SK-N-SH (cell line): ENCODE data around the gene ZBTB34. TPM values are rescaled to one million over a fixed set of nuclear protein-coding genes. Genes with fewer than 3 reads are reported as not detected.

Experiments used
- CTCF ChIA-PET: fragments of 300-600, 350-600 bp; formaldehyde crosslinking; extraction: SDS; loops from one replicate; lab custom pipeline; 2021; lab: Yijun Ruan, JAX
- POLR2A ChIA-PET: fragments of 350-600 bp; sonication (Branson Sonifier 250); formaldehyde crosslinking; extraction: SDS; loops from one replicate; lab custom pipeline; 2020; ENCODE audit warnings: antibody characterized with exemption, inconsistent platforms; lab: Yijun Ruan, JAX
- DNase-seq: peaks from one replicate; pipeline ENCODE4 v3.0.0; 2012
- H2AFZ ChIP-seq: fragments of 200-600 bp; sonication (generic); 2 replicates; pipeline ENCODE4 v1.8.1; 2016; ENCODE audit warnings: antibody characterized with exemption, mild to moderate bottlenecking, low read depth
- H3F3A ChIP-seq: fragments of 200-600 bp; sonication (generic); replicated peaks from 2 replicates; pipeline ENCODE3; 2016; ENCODE audit warnings: antibody characterized with exemption, mild to moderate bottlenecking; ENCODE audit not compliant: insufficient read depth
- H3K27ac ChIP-seq, 2 experiments: fragments of 200-500 bp in 1 of 2; fragments of 200-600 bp in 1 of 2; sonication (Bioruptor generic) in 1 of 2; sonication (generic), shearing (Covaris generic) in 1 of 2; 2 replicates each; pipeline versions ENCODE4 v1.5.1 to v1.6.1; 2014 to 2016; ENCODE audit warnings: low read depth in 2 of 2, inconsistent platforms in 1 of 2, low read length in 1 of 2, mild to moderate bottlenecking in 1 of 2, mixed read lengths in 1 of 2
- H3K27me3 ChIP-seq: fragments of 200-600 bp; sonication (generic), shearing (Covaris generic); 2 replicates; pipeline ENCODE4 v1.6.1; 2016; ENCODE audit warnings: mixed run types; ENCODE audit not compliant: insufficient read depth
- H3K36me3 ChIP-seq, 2 experiments: fragments of 200-500 bp in 1 of 2; fragments of 200-600 bp in 1 of 2; sonication (Bioruptor generic) in 1 of 2; sonication (generic) in 1 of 2; replicated peaks in 1 of 2; 2 replicates each; pipeline versions ENCODE3 to v1.5.1; 2014 to 2016; ENCODE audit warnings: low read length in 1 of 2, mild to moderate bottlenecking in 1 of 2; ENCODE audit not compliant: insufficient read depth in 2 of 2, control insufficient read depth in 1 of 2
- H3K4me1 ChIP-seq, 2 experiments: fragments of 200-500 bp in 1 of 2; fragments of 200-600 bp in 1 of 2; sonication (Bioruptor generic) in 1 of 2; sonication (generic), shearing (Covaris generic) in 1 of 2; 2 replicates each; pipeline versions ENCODE4 v1.5.1 to v1.6.1; 2014 to 2016; ENCODE audit warnings: low read depth in 1 of 2, low read length in 1 of 2, mixed run types in 1 of 2; ENCODE audit not compliant: insufficient read depth in 2 of 2, control insufficient read depth in 1 of 2
- H3K4me2 ChIP-seq: fragments of 200-600 bp; sonication (generic), shearing (Covaris generic); 2 replicates; pipeline ENCODE4 v1.6.1; 2017; ENCODE audit warnings: mixed run types
- H3K4me3 ChIP-seq, 2 experiments: fragments of 200-500 bp in 1 of 2; fragments of 200-600 bp in 1 of 2; sonication (Bioruptor generic) in 1 of 2; sonication (generic), shearing (Covaris generic) in 1 of 2; 2 replicates each; pipeline versions ENCODE4 v1.5.1 to v1.8.1; 2014 to 2016; ENCODE audit warnings: low read depth in 2 of 2, inconsistent platforms in 1 of 2, low read length in 1 of 2, mild to moderate bottlenecking in 1 of 2, mixed read lengths in 1 of 2, moderate library complexity in 1 of 2
- H3K79me2 ChIP-seq: fragments of 200-600 bp; sonication (generic); 2 replicates; pipeline ENCODE4 v1.8.1; 2017; ENCODE audit warnings: mild to moderate bottlenecking; ENCODE audit not compliant: insufficient read depth
- H3K9ac ChIP-seq: fragments of 200-600 bp; sonication (generic); 2 replicates; pipeline ENCODE4 v1.6.1; 2017; ENCODE audit warnings: mixed run types
- H3K9me2 ChIP-seq: fragments of 200-600 bp; sonication (generic); 2 replicates; pipeline ENCODE4 v1.6.1; 2017; ENCODE audit warnings: mixed run types
- H3K9me3 ChIP-seq: fragments of 200-600 bp; sonication (generic); 2 replicates; pipeline ENCODE4 v1.6.1; 2017; ENCODE audit warnings: mixed run types, mild to moderate bottlenecking, moderate library complexity
- H4K20me1 ChIP-seq: fragments of 200-600 bp; sonication (generic); 2 replicates; pipeline ENCODE4 v1.6.1; 2017; ENCODE audit warnings: mild to moderate bottlenecking, mixed run types; ENCODE audit not compliant: insufficient read depth
- CTCF ChIP-seq: fragments of 200-600 bp; sonication (generic); IDR thresholded peaks from 2 replicates; pipeline ENCODE4 v1.6.1; 2017; ENCODE audit warnings: antibody characterized with exemption, mild to moderate bottlenecking, moderate library complexity
- ELF1 ChIP-seq: IDR thresholded peaks from 2 replicates; pipeline ENCODE4 v1.4.0; 2012
- EP300 ChIP-seq, 2 experiments: IDR thresholded peaks; 2 replicates each; pipeline versions ENCODE4 v1.4.0 to v1.6.1; 2012; ENCODE audit warnings: borderline replicate concordance in 1 of 2, low read depth in 1 of 2, low read length in 1 of 2
- FOSL2 ChIP-seq: IDR thresholded peaks from 2 replicates; pipeline ENCODE4 v1.4.0; 2012; ENCODE audit warnings: low read depth, mild to moderate bottlenecking, moderate library complexity, borderline replicate concordance
- FOXJ3 ChIP-seq: sonication (generic); formaldehyde crosslinking; IDR thresholded peaks from 2 replicates; pipeline ENCODE4 v1.5.1; 2020; ENCODE audit warnings: mild to moderate bottlenecking, missing genetic modification reagents
- FOXM1 ChIP-seq: IDR thresholded peaks from 2 replicates; pipeline ENCODE4 v1.4.0; 2012; ENCODE audit warnings: low read depth, mild to moderate bottlenecking
- GABPA ChIP-seq: IDR thresholded peaks from 2 replicates; pipeline ENCODE4 v1.4.0; 2012; ENCODE audit warnings: low read depth, mild to moderate bottlenecking
- JUND ChIP-seq: IDR thresholded peaks from 2 replicates; pipeline ENCODE4 v1.4.0; 2012
- MXI1 ChIP-seq: IDR thresholded peaks from 2 replicates; pipeline ENCODE4 v1.6.1; 2012; ENCODE audit warnings: mild to moderate bottlenecking, low read depth, low read length, improper control_type of control experiment
- NRF1 ChIP-seq: IDR thresholded peaks from 2 replicates; pipeline ENCODE4 v1.6.1; 2012; ENCODE audit warnings: low read depth, mild to moderate bottlenecking, low read length
- PBX3 ChIP-seq: IDR thresholded peaks from 2 replicates; pipeline ENCODE4; 2012
- POLR2AphosphoS5 ChIP-seq: IDR thresholded peaks from 2 replicates; pipeline ENCODE4 v1.6.1; 2012; ENCODE audit warnings: low read depth, low read length
- RAD21 ChIP-seq: IDR thresholded peaks from 2 replicates; pipeline ENCODE4 v1.6.1; 2012; ENCODE audit warnings: mild to moderate bottlenecking, low read length
- RCOR1 ChIP-seq: fragments of 150-350 bp; IDR thresholded peaks from 2 replicates; pipeline ENCODE4 v1.6.1; 2017; ENCODE audit warnings: antibody characterized with exemption, low read length
- REST ChIP-seq: IDR thresholded peaks from 2 replicates; pipeline ENCODE4 v1.6.1; 2012; ENCODE audit warnings: mild to moderate bottlenecking, low read depth, low read length, moderate library complexity
- RFX5 ChIP-seq: IDR thresholded peaks from 2 replicates; pipeline ENCODE4 v1.6.1; 2012; ENCODE audit warnings: mild to moderate bottlenecking, improper control_type of control experiment, low read length
- RXRA ChIP-seq: IDR thresholded peaks from 2 replicates; pipeline ENCODE4 v1.4.0; 2012; ENCODE audit warnings: low read depth, mild to moderate bottlenecking, borderline replicate concordance
- SIN3A ChIP-seq: IDR thresholded peaks from 2 replicates; pipeline ENCODE4 v1.6.1; 2012; ENCODE audit warnings: low read depth, mild to moderate bottlenecking, low read length, moderate library complexity, borderline replicate concordance
- WGBS: methylation state at CpG from one replicate; pipeline ENCODE4 v1.1.6; 2017; ENCODE audit warnings: low lambda C conversion rate; 5-methylcytosine and 5-hydroxymethylcytosine counted together
- polyA plus RNA-seq, 3 experiments: library from polyadenylated mRNA; depleted of rRNA; stranded (reverse); fragments of >200 nt; gene quantifications; 2 replicates each; pipeline ENCODE4 v1.2.3, GENCODE V29; 2012

The ZBTB34 gene
- polyA plus RNA-seq, 1 of the 3 experiments (the other 2 are of a cell fraction) = 2.9 TPM

- no peak overlapping the region for H3K4me3 ChIP-seq
- no peaks in the 10 kb centered on the region for H3K9me2 ChIP-seq
- ChIA-PET CTCF (no interaction called here), POLR2A (no interaction called here)
- no peak for TF ChIP-seq PBX3
- TF ChIP-seq RFX5 = no peak
- TF ChIP-seq SIN3A = no peak
- no peak for TF ChIP-seq NRF1
- TF ChIP-seq FOXJ3 (CRISPR knock-in tag) = no peak
- TF ChIP-seq POLR2AphosphoS5 = no peak
- TF ChIP-seq REST = no peak
- no peak for TF ChIP-seq JUND
- H4K20me1 ChIP-seq = no peaks in the 10 kb centered on the region
- no peaks in the 10 kb centered on the region for H3K79me2 ChIP-seq
- no peak for DNase-seq
- H3K36me3 ChIP-seq = no peaks in the 10 kb centered on the region
- WGBS = 77% methylated on average over 7 of the region's 7 CpGs
- H3K9ac ChIP-seq = no peak overlapping the region
- H3K27me3 ChIP-seq = peaks cover 5% of the 10 kb centered on the region; the same call in 1 of the 2 replicates
- no peaks in the 10 kb centered on the region for H3K9me3 ChIP-seq
- no peak overlapping the region for H2AFZ ChIP-seq
- no peak overlapping the region for H3K27ac ChIP-seq
- H3F3A ChIP-seq = no peaks in the 10 kb centered on the region
- H3K4me1 ChIP-seq = peaks cover 0 to 2% of the 10 kb centered on the region in 2 experiments; a peak in 1 of 4 replicates
- H3K4me2 ChIP-seq = no peak overlapping the region
These were observed 5.7 kb upstream of the ZBTB34 start for GRCh38 chr9:126854734-126855133.

GRCh38 chr9:126856326-126856877 is 4.0 kb upstream of the ZBTB34 start:
- 93% methylated on average over 6 of the region's 6 CpGs for WGBS
- Histone ChIP-seq H3K4me3 (no peak overlapping the region), H3K27ac (no peak overlapping the region), H3K9me2 (no peaks in the 10 kb centered on the region), H3F3A (no peaks in the 10 kb centered on the region), H4K20me1 (no peaks in the 10 kb centered on the region; the same call in 1 of the 2 replicates), H3K27me3 (peaks cover 5% of the 10 kb centered on the region; the same call in 1 of the 2 replicates), H3K4me2 (no peak overlapping the region), H3K9me3 (no peaks in the 10 kb centered on the region), H3K4me1 (peaks cover 0 to 8% of the 10 kb centered on the region in 2 experiments; a peak in 2 of 4 replicates), H3K79me2 (peaks cover 5% of the 10 kb centered on the region), H3K9ac (no peak overlapping the region), H3K36me3 (no peaks in the 10 kb centered on the region), H2AFZ (no peak overlapping the region)
- POLR2A ChIA-PET = no interaction called here
- no peak for DNase-seq
- CTCF ChIA-PET = interaction anchor here (0.8 to 1.0 kb wide), 2 partner anchors 50 to 76 kb away, joined by 3 read pairs; no protein-coding TSS in a partner anchor
- no peak for TF ChIP-seq FOSL2
- no peak for TF ChIP-seq RCOR1
- no peak for TF ChIP-seq EP300 (IDR thresholded peaks at IDR 0.05; ENCODE audit: borderline replicate concordance in 1 of 2, low read depth in 1 of 2, low read length in 1 of 2)
- no peak for TF ChIP-seq RXRA
- TF ChIP-seq GABPA = no peak
- no peak for TF ChIP-seq RAD21
- TF ChIP-seq MXI1 = no peak
- no peak for TF ChIP-seq CTCF
- no peak for TF ChIP-seq NRF1
- TF ChIP-seq RFX5 = no peak
- TF ChIP-seq JUND = no peak
- TF ChIP-seq ELF1 = no peak
- no peak for TF ChIP-seq FOXM1
